A549 treated with AZD9567 at 1 μM for 4 hours (cell line): ENCODE data around the gene NTN4. TPM values are rescaled to one million over a fixed set of nuclear protein-coding genes. Genes with fewer than 3 reads are reported as not detected.

Source experiments
- total RNA-seq: library from RNA; stranded (reverse); fragments of 200-300 nt; extraction: Qiagen RNA extraction; gene quantifications from 5 replicates; pipeline ENCODE4 v1.2.3, GENCODE V29; 2022; ENCODE audit not compliant: insufficient read depth

NTN4 gene
- total RNA-seq: 39.5 to 48.6 TPM (median 42.5 TPM) in 5 replicates

DNA sequence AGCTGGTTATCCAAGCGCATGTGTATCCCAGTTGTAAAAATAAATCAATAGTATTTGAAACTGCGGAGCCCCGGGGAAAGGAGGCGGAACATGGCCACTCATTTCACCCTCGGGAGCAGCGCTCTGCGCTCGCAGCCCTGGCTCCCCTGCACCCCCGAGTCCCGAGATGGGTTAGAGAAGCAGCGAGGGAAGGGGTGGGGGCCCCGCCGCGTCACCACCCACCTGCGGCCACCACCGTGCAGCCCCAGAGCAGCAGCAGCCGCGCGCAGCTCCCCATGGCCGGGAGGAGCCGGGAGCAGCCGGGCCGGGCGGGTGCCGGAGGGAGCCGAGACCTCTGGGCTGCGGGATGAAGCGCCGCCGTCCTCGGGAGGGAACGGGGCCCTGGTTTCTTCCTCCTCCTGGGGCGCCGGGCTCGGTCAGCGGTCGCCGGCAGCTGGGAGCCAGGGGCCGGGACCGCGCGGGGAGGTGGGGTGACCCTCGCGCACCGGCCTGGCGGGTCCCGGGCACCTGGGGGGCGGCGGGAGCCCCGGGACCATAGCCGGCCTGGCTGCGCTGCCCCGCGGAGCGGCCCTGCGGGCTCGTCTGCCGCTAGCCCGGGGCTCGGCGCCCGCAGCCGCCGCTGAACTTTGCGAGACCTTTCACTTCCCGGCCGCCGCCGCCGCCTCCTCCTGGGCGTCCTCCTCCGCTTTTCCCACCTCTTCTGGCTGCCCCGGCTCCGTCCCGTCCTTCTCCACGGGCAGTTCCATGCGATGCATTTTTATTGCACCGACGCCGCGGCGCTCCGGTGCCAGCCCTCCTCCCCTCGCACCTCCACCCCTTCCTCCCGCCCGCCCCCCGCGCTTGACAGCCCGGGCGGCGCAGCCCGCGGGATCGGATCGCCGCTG is at the start of gene NTN4:
Gene NTN4, minus strand, starts transcription at position 732 of the 884 bp plus-strand sequence. Its CDS starts 455 bp downstream, at position 277.

Other genes with a start within 250 kb of the NTN4 start
- 0.06 to 0.17 TPM (median 0.12 TPM) in 4 of 5 replicates, not detected in the other for gene USP44, start 239.3 kb downstream of the NTN4 start, total RNA-seq
- gene SNRPF, start 68.2 kb upstream of the NTN4 start, total RNA-seq: 114 to 172 TPM (median 121 TPM) in 5 replicates
- gene CCDC38, start 151.8 kb upstream of the NTN4 start, total RNA-seq: 0.07 to 0.76 TPM (median 0.10 TPM) in 5 replicates
- 2.3 to 3.0 TPM (median 2.7 TPM) in 4 of 5 replicates, not detected in the other for gene AMDHD1, start 152.6 kb upstream of the NTN4 start, total RNA-seq
- 0.28 to 0.54 TPM (median 0.40 TPM) in 4 of 5 replicates, not detected in the other for gene HAL, start 205.6 kb upstream of the NTN4 start, total RNA-seq
- gene LTA4H, start 244.8 kb upstream of the NTN4 start, total RNA-seq: 96.4 to 136 TPM (median 102 TPM) in 5 replicates